ENCODE measurements around the gene SELENOP.
"Not testable (repeated sequence)": the region's sequence is repeated elsewhere in the genome, so short reads cannot be mapped to it uniquely, and the experiment has no call there.

Gene SELENOP

DNA sequence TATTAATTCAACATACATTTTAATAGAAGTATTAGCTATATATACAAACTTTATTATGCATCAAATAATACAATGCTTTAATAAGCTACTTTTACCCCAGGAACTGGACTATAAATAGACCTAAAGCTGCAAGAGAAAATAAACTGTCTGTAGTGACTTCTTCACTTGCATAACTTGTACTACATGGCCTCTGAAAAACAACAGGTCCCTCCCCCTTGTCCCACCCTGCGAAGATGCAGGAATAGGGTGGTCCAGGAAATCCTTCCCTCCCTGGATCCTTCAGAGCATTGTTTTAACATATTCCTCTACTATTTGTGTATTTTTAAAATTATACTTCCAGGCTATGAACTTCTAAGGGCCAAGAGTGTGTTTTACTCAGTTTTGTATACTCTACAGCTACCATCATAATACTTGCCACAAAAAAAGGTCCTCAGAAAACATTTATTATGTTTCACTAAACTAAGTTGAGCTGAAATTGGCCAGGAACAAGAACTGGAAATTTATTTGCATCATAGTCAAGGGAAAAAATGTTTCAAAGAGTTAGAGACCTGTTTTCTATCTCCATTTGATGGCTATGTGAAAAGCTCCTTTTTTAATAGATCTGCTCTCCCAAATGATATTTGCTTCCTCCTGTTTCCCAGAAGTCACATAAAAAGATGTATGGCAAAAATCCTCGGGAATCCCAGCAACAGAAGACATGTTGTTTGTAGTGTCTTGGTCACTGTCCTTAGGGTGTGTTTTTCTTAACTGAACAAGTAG lies 15.2 kb upstream of the SELENOP start:
- DNase-seq = no peak

- DNase-seq = no peak
Measured at GRCh38 chr5:42825422-42826148, 13.9 kb upstream of the SELENOP start.

- DNase-seq = no peak
Measured at GRCh38 chr5:42824347-42824976, 12.8 kb upstream of the SELENOP start.

GRCh38 chr5:42822548-42822947 lies 10.9 kb upstream of the SELENOP start:
- no peak for DNase-seq

GRCh38 chr5:42819745-42820144 lies 8.1 kb upstream of the SELENOP start:
- no peak for DNase-seq

GRCh38 chr5:42816546-42816945 lies 4.9 kb upstream of the SELENOP start:
- not testable (repeated sequence) for DNase-seq

DNA sequence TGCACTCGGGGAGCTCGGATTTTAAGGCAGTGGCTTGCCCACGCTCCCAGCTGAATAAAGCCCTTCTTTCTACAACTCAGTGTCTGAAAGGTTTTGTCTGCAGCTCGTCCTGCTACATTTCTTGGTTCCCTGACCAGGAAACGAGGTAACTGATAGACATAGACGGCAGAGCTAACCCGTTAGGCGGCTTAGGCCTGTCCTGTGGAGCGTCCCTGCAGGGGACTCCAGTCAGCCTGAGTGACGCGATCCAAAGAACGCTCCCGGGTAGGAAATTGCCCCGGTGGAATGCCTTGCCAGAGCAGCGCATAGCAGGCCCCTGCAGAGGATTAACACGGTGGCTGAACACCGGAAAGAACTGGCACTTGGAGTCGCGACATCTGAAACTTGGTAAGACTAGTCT lies 1.8 kb upstream of the SELENOP start:
- DNase-seq = no peak

DNA sequence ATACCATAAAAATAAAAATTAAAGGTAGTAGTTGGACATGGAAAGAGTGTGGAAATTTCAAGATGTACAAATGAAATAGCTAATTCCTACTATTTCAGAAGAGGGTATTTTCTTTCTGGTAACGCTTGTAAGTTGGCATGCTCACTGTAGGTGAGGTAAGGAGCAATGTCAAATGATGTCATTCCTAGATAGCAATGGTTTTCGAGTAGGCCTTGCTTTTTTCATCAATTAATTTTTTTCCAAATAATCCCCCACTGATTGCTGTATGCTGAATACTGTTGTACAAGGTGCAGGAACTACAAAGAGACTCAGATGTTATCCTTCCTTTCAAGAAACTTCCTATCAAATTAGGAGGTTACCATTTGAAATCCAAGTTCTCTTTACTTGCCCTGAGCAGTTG lies 928 bp upstream of the SELENOP start:
- no peak for DNase-seq

DNA sequence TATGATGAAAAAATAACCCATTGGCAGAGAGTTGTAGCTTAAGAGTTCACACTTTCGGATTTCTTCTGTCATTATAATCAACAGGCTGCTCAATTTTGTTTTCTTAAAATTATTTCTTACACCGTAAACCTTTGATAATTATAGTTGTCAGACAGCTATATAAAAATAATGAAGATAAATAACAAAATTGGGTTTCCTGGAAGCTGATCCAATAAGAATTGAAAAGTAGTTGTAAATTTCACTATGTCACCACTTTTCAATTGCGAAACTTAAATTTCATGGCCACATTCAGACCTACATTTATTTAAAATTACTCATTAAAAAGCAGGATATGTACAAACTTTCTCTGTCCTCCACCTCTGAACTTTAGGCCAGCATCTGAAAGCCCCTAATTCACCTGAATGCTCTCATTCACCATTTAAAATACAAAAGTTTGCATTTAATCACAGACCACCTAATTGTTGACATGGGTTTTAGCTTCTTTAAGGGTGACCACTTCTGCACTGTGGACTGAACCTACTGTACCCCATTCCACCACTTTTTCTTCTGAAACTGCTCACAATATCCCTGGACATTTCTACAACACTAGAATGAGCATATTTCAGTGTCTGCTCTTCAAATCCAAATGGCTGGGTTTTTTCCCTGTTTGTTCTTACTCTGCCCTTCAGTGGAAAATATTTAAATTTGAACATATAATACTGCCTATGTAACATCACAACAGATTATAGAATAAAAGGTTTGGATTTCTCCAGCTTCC lies 680 bp downstream of the SELENOP start:
- no peak for DNase-seq

DNA sequence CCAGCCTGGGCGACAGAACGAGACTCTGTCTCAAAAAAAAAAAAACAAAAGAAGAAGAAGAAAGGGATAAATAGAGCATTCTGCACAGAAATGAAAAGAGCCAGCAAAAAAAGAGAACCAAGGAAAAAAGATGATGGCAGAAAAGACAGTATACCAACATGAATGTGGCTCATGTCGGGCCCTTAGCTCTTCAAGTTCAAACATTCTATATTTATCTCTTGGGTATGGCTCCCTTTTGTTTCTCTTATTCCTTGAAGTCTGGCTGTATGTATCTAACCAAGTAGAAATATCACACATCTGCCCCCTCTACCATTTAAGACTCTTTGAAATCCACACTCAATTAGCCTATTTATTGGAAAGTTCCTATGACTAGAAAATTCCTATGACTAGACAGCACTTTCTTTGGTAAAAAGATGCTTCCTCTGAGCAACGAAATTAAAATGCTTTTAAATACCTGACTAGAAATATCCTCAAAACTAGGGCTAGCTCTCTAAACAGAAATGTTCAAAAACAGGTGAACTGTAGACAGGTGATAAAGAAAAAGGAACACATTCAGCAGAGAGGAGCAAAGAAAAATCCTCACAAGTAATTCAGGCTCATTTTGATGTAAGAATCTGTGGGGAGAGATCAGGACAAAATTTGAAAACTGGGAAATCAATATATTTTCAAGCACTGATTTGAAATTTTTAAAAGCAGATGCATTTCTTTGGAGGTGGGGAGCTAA lies 2.6 kb downstream of the SELENOP start:
- DNase-seq = no peak

GRCh38 chr5:42807722-42808447 lies 3.8 kb downstream of the SELENOP start:
- no peak for DNase-seq

DNA sequence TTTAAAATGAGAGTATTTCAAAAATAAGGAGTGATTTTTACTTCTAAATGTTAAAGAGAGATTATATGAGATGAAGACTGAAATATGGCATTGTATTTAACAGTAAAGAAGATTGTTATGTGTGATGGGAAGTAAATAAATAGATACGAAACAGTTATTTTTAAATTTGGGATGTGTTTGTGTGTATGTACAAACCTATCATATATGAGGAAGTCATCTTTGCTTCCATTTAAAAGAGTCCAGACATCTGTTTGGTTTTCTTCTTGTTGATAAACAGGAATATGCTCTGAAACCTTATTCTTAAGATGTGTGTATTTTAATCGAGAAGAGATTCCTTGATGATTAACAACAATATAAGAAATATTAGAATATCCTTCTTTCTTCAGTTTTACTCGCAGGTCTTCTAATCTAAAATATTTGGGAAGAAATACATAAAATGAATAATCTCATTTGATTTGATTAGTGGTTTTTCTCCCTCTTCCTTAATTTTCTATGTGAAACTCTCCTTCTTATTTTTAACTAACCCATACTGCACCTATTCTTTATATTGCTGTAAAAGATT lies 4.9 kb downstream of the SELENOP start:
- DNase-seq = no peak

DNA sequence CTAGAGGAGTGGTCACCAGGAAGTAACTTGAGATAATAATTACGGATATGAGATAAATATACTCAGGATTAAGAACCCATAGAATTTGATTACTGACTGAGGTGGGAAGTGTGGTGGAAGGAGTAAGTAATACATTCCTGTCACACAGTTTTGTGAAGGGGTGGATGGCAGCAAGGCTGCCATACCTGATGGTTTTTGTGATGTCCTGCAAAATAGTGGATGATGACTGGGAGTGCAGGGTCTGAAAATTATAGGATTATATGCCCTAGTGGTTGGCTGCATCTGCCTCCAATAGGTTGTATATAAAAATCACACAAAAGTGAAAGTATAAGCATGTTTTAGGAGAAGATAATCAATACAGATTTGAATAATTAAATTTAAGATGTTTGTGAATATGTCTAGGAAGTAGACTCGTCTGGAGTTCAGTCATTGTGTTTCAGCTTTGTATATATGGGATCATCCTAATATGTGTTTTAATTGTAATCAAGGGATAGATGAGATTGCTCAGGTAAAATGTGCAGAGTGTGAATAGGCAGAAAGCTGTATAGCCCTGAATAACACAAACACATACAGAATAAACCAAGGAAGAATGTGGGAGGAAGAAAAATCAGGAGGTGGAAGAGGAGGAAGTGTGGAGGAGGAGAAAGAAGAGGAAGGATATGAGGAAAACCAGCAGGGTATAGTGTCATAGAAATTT lies 5.5 kb downstream of the SELENOP start:
- DNase-seq = no peak

DNA sequence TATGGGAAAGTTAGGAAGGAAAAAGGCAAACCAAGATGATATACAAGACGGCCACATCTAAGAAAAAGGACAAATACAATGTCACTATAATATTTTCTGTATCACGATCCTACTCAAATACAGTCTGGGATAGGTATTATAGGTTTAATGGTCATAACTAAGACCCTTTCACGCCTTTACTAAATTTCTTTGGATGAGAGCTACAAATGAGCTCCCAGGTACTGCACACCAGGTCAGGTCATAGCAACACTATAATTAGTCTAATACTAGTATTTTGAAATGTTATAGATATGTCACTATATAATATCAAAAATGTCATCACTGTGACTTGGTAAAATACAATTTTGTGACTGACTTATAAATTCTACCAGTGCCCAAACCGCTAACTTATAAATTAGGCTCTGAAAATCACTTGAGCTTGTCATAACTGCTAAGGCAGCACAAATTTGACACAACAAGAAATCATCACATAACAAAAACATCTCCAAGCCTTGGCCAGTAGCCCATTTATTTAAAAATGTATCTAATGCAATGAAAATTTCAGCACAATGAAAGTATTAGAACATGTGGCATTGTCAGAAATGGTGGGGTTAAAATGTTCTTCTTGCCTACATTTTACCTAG lies 6.9 kb downstream of the SELENOP start:
- no peak for DNase-seq

DNA sequence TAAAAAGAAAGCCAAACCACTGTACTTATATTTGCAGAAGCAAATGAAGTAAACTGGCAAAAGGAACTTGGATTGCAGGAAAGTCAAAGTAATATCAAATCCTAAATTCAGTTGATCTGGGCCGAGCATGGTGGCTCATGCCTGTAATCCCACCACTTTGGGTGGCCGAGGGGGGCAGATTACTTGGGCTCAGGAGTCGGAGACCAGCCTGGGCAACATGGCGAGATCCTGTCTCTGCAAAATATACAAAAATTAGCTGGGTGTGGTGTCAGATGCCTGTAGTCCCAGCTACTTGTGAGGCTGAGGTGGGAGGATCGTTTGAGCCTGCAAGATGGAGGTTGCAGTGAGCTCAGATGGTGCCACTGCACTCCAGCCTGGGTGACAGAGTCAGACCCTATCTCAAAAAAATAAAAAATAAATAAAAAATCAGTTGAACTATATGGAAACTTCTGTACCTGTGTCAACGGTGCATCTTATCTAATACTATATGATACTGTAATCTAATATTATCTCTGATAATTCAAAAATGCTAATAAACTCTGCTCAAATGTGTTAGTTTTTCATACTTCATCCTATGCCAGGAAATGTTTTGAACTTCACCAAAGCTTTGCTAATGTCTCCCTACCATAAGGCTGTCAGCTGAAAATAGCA lies 10.1 kb downstream of the SELENOP start:
- no peak for DNase-seq

DNA sequence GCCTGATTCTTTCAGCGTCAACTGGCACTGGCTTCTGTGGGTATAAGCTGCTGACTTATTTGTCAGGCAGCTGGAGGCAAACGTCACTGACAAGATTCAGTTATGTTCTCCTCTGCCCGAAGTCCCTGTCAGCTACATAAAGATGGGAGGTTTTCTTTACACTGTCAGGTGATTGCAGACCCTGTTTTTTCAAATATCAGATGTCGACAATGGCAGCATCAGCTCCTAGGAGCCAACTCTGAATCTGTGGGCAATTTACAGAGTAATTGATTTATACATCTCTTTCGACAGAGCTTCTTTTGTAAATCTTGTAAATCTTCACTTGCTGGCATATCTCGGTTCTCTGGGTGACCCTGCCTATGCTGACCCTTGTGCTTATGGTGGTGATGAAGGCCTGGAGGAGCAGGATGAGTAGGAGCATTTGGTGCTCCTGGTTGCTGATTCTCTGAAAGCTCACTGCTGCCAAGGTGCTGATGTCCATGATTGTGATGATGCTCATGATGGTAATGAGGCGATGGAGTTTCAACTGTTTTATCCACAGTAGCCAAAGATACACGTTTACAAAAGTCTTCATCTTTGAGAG lies 10.9 kb downstream of the SELENOP start:
- no peak for DNase-seq

GRCh38 chr5:42799668-42800114 lies 12.0 kb downstream of the SELENOP start:
- DNase-seq = no peak

DNA sequence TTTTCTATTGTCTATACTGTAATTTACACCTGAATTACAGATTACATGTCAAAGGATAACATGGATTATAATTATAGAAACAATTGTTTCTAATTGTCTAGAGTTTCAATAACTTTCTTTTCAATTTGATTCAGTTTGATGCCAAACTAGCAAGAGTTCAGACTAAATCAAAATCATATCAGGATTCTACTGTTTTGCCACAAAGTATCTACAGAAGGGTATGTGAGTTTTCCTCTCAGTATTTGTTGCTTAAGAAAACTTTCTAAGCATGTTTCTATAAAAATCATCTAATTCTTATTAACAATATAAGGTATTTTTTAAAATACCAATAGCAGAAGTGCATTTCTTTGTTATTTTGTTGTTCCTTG lies 12.5 kb downstream of the SELENOP start:
- no peak for DNase-seq

Data from T-helper 9 cell (primary cell).